DMS114 treated with DMSO at 0.1 percent for 48 hours (cell line): ENCODE data around the gene CNTNAP5.
"Not testable (repeated sequence)": the region's sequence is repeated elsewhere in the genome, so short reads cannot be mapped to it uniquely, and the experiment has no call there.

Experiments used
- DNase-seq: peaks from one replicate; lab custom pipeline; 2025; ENCODE audit not compliant: unreplicated experiment; lab: John Stamatoyannopoulos, UW

The CNTNAP5 gene

DNA sequence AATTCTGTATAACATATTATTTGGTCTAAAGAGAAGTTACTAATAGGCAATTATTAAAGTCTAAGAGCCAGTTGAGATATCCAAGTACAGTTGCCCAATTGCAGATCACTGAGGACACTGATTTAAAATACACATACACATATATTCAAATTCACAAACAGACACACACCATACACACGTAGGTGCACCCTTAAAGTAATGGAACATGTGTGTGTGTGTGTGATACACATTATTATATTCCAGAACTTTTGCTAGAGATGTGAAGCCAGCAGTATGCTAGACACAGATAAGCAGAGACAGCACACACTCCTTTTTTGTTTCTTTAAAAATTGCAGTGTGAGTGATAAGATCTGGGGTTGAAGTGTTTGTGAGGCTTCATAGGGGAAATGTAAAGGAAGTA lies 292.5 kb downstream of the CNTNAP5 start:
- no peak for DNase-seq

GRCh38 chr2:124318913-124319312 lies 293.8 kb downstream of the CNTNAP5 start:
- no peak for DNase-seq

DNA sequence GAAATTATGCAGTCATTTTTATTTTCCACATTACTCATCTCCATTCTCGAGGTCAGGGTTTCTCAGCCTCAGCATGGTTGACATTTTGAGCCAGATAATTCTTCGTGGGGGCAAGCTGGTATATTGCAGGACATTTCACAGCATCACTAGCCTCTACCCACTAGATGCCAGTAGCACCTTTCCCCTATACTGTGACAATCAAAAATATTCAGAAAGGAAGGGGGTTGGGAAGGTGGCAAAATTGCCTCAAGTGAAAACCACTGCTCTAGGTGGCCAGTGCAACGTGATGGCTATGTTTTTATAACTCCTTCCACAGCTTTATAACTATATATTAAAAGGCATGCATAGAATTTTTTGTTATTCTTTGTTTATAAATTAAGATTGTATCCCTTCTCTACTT lies 294.5 kb downstream of the CNTNAP5 start:
- no peak for DNase-seq

GRCh38 chr2:124320051-124320688 lies 295.1 kb downstream of the CNTNAP5 start:
- no peak for DNase-seq

GRCh38 chr2:124323321-124323720 lies 298.2 kb downstream of the CNTNAP5 start:
- DNase-seq, result no peak

GRCh38 chr2:124325667-124326440 lies 300.8 kb downstream of the CNTNAP5 start:
- DNase-seq, result no peak

- DNase-seq, result no peak
These were observed 302.2 kb downstream of the CNTNAP5 start for GRCh38 chr2:124327303-124327702.

GRCh38 chr2:124328397-124328796 lies 303.3 kb downstream of the CNTNAP5 start:
- DNase-seq, result no peak

- no peak for DNase-seq
These were observed 308.7 kb downstream of the CNTNAP5 start for GRCh38 chr2:124333784-124334183.

- DNase-seq, result no peak
These were observed 310.0 kb downstream of the CNTNAP5 start for GRCh38 chr2:124335058-124335457.

DNA sequence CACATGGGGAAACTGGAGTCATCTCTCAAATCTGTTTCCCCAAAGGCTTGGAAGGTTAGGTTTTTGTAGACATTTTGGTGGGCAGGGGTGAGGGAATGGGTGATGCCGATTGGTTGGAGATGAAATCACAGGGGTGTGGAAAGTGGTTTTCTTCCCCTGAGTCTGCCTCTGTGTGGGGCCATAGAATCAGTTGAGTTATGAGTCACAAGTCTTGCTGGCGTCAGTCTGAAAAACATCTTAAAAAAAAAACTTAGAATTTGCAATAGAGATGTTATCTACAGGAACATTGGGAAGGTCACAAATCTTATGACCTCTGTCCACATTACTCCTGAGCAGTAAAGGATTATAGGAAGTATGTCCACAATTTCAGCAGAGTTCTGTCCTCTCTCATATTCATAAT lies 314.6 kb downstream of the CNTNAP5 start:
- DNase-seq, result no peak

- no peak for DNase-seq
These were observed 318.9 kb downstream of the CNTNAP5 start for GRCh38 chr2:124343827-124344498.

- DNase-seq, result no peak
These were observed 322.1 kb downstream of the CNTNAP5 start for GRCh38 chr2:124347209-124347608.

DNA sequence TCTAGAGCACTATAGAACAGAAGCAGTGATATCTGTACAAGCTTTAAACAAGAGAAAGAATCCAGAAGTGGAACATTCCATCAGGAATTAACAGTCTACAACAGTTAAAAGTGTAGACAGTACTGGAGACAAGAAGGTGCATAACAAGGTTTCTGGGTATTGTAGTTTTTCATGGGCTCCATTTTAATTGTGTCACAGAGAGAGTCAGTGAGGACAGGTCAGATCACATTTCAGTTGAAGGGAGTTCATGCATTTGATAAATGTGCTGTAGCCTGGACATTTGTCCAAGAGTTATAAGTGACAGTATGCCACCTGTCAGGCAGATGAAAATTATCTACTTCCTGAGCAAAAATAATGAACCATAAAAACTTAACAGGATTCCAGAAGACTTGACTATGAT lies 328.6 kb downstream of the CNTNAP5 start:
- no peak for DNase-seq

- DNase-seq, result no peak
These were observed 329.4 kb downstream of the CNTNAP5 start for GRCh38 chr2:124354466-124354865.

DNA sequence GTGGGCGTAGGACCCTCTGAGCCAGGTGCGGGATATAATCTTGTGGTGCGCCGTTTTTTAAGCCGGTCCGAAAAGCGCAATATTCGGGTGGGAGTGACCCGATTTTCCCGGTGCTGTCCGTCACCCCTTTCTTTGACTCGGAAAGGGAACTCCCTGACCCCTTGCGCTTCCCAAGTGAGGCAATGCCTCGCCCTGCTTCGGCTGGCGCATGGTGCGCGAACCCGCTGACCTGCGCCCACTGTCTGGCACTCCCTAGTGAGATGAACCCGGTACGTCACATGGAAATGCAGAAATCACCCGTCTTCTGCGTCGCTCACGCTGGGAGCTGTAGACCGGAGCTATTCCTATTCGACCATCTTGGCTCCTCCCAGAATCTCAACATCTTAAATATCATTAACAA lies 336.9 kb downstream of the CNTNAP5 start:
- not testable (repeated sequence) for DNase-seq

- DNase-seq, result no peak
These were observed 344.1 kb downstream of the CNTNAP5 start for GRCh38 chr2:124369181-124369580.

- DNase-seq, result no peak
These were observed 355.2 kb downstream of the CNTNAP5 start for GRCh38 chr2:124380221-124380749.

DNA sequence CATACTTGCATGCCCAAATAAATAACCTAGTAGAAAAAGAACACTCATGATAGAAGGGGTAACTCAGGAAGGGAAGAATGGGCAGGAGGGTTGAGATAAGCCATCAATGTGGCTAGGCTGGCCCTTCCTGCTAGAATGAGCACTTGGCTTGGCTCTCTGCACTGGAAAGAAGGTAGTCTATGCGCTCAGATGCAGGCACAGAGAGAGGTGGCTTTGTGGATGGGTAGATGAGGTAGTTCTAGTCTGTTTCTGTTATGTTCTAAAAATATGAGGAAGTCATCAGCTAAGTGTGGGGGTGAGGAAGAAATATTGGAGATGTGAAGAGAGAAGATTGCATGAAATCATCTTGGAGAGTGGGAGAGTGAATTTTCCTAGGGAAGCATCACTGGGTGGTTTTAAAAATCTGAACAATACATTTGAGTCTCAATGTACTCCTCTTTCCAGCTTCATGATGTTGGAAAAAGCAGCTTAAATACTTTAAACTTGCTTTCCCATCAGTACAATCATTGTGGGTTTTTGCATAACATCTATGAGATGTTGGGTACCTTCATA lies 357.1 kb downstream of the CNTNAP5 start:
- DNase-seq, result no peak

- DNase-seq, result no peak
These were observed 370.9 kb downstream of the CNTNAP5 start for GRCh38 chr2:124395961-124396360.

- no peak for DNase-seq
These were observed 377.2 kb downstream of the CNTNAP5 start for GRCh38 chr2:124402274-124402673.
